GM20431 (cell line): ENCODE data around the gene CA14.
"Not testable (repeated sequence)": the region's sequence is repeated elsewhere in the genome, so short reads cannot be mapped to it uniquely, and the experiment has no call there.

Experiments used
- in situ Hi-C: fragments of 300-500 bp; cut with MseI, MboI; formaldehyde crosslinking; loops from one replicate; pipeline ENCODE4 v1.15.0; 2020; ENCODE audit warnings: low sequenced_read_pairs; ENCODE audit not compliant: unreplicated experiment

CA14 gene

GRCh38 chr1:150257624-150258585, at the start of gene CA14:
Gene CA14, plus strand, starts transcription at chr1:150257774. Its CDS starts 355 bp downstream, at chr1:150258129.
- in situ Hi-C loops, result loop anchor here (25.0 kb wide), 1 partner anchor 279 kb away; the partner anchor contains the start of gene ADAMTSL4

GRCh38 chr1:150208460-150208859, 49.1 kb upstream of the CA14 start:
- in situ Hi-C loops, result not testable (repeated sequence)

- in situ Hi-C loops, result no loop called here
Measured at GRCh38 chr1:150210091-150210490, 47.5 kb upstream of the CA14 start.

- in situ Hi-C loops, result no loop called here
Measured at GRCh38 chr1:150210706-150211105, 46.9 kb upstream of the CA14 start.

- in situ Hi-C loops, result no loop called here
Measured at GRCh38 chr1:150212070-150212469, 45.5 kb upstream of the CA14 start.

GRCh38 chr1:150213170-150214098, 44.1 kb upstream of the CA14 start:
- in situ Hi-C loops, result no loop called here

GRCh38 chr1:150214099-150214756, 43.3 kb upstream of the CA14 start:
- in situ Hi-C loops, result not testable (repeated sequence)

GRCh38 chr1:150215855-150216254, 41.7 kb upstream of the CA14 start:
- in situ Hi-C loops, result not testable (repeated sequence)

GRCh38 chr1:150221552-150221951, 36.0 kb upstream of the CA14 start:
- in situ Hi-C loops, result no loop called here

- in situ Hi-C loops, result no loop called here
Measured at GRCh38 chr1:150224983-150225382, 32.6 kb upstream of the CA14 start.

GRCh38 chr1:150225546-150225945, 32.0 kb upstream of the CA14 start:
- in situ Hi-C loops, result no loop called here

- in situ Hi-C loops, result no loop called here
Measured at GRCh38 chr1:150226486-150226885, 31.1 kb upstream of the CA14 start.

GRCh38 chr1:150227228-150227627, 30.3 kb upstream of the CA14 start:
- in situ Hi-C loops, result no loop called here

GRCh38 chr1:150228246-150228645, 29.3 kb upstream of the CA14 start:
- in situ Hi-C loops, result not testable (repeated sequence)

- in situ Hi-C loops, result not testable (repeated sequence)
Measured at GRCh38 chr1:150232921-150233320, 24.7 kb upstream of the CA14 start.

GRCh38 chr1:150233359-150234308, 23.9 kb upstream of the CA14 start:
- in situ Hi-C loops, result no loop called here

GRCh38 chr1:150234309-150234565, 23.3 kb upstream of the CA14 start:
- in situ Hi-C loops, result no loop called here

- in situ Hi-C loops, result no loop called here
Measured at GRCh38 chr1:150234566-150235293, 22.8 kb upstream of the CA14 start.
